Lower lobe of right lung (tissue), 2 donors: ENCODE measurements around the gene IQCN. TPM values are rescaled to one million over a fixed set of nuclear protein-coding genes. Genes with fewer than 3 reads are reported as not detected.

ENCODE experiments used
- ATAC-seq, 2 donors: fragments of 200-7000 bp; cut with Tn5 transposase; one replicate each; pipeline ENCODE4 v1.9.1; 2020 to 2022; ENCODE audit warnings: mild to moderate bottlenecking in 2 of 2, moderate library complexity in 2 of 2
- DNase-seq: peaks from one replicate; pipeline ENCODE4 v3.0.0-alpha.2; 2020
- H3K27ac ChIP-seq: fragments of 200-600 bp; one replicate; pipeline ENCODE4 v1.8.0; 2022
- H3K27me3 ChIP-seq: fragments of 200-600 bp; one replicate; pipeline ENCODE4 v1.8.0; 2022; ENCODE audit warnings: low read depth
- H3K36me3 ChIP-seq: fragments of 200-600 bp; one replicate; pipeline ENCODE4 v1.8.0; 2022; ENCODE audit warnings: mild to moderate bottlenecking
- H3K4me1 ChIP-seq: fragments of 200-600 bp; one replicate; pipeline ENCODE4 v1.8.0; 2022
- H3K4me3 ChIP-seq: fragments of 200-600 bp; one replicate; pipeline ENCODE4 v1.8.0; 2022; ENCODE audit warnings: mild to moderate bottlenecking
- H3K9me3 ChIP-seq: fragments of 200-600 bp; one replicate; pipeline ENCODE4 v1.8.0; 2022
- CTCF ChIP-seq: fragments of 200-600 bp; IDR thresholded peaks from one replicate; pipeline ENCODE4 v1.8.0; 2022; ENCODE audit warnings: antibody characterized with exemption, mild to moderate bottlenecking
- intact Hi-C: fragments of 100-400 bp; cut with DNase I; formaldehyde crosslinking; loops from one replicate; pipeline ENCODE4 v1.11.0; 2022
- total RNA-seq: library from RNA; stranded (reverse); fragmentation: NEBNext Ultra II Directional; extraction: Animal tissue kit (Norgen Biotek cat#: 25700); gene quantifications from one replicate; pipeline ENCODE4 v1.2.1, GENCODE V29; 2021
- donor health status: DM: no; HTN: yes; CAD: no; lungs with severe emphysema.

IQCN gene
- total RNA-seq, 1 donor from 2014 or later, result 4.1 TPM

DNA sequence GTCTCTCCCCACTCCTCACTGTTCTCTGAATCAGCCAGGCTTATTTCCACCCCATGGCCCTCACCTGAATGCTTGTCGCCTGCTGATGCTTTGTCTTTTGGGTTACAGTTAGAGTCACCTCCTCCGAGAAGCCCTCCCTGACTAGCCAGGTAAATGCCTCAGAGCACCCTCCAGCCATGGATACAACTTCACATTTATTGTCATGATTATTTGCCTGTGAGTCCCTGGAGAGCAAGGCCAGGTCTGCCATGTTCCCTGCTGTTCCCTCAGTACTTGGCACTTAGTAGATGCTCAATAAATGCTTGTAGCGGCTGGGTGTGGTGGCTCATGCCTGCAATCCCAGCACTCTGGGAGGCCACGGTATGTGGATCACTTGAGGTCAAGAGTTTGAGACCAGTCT, 44.3 kb downstream of the IQCN start:
- intact Hi-C loops, result no loop called here
- H3K27ac ChIP-seq, result no peak overlapping the region
- peaks cover 25% of the 10 kb centered on the region for H3K4me1 ChIP-seq
- no peak for TF ChIP-seq CTCF
- H3K36me3 ChIP-seq, result no peaks in the 10 kb centered on the region
- DNase-seq (no peak), ATAC-seq (no peak)
- no peak overlapping the region for H3K4me3 ChIP-seq
- H3K27me3 ChIP-seq, result peaks cover 55% of the 10 kb centered on the region
- H3K9me3 ChIP-seq, result no peaks in the 10 kb centered on the region

DNA sequence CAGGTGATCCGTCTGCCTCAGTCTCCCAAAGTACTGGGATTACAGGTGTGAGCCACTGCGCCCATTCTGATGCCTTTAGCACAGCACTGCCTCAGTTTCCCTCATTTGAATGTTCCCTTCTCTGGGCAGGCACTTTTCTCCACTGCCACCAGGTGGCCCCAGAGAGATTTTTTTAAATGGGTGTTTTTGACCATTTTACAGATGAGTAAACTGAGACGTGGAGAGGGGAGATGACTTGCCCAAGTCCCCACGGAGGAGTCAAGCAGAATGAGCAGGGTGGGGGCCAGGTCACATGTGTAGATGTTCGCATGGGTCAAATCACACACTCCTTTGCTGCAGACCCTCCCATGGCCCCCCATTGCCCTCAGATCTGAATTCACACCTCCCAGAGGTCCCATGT, 44.8 kb downstream of the IQCN start:
- no peak for ATAC-seq
- Histone ChIP-seq H3K27me3 (peaks cover 58% of the 10 kb centered on the region), H3K9me3 (no peaks in the 10 kb centered on the region), H3K4me3 (no peak overlapping the region), H3K27ac (no peak overlapping the region), H3K36me3 (no peaks in the 10 kb centered on the region), H3K4me1 (peaks cover 29% of the 10 kb centered on the region)
- intact Hi-C loops, result no loop called here
- no peak for DNase-seq
- peak; percentile 46 for TF ChIP-seq CTCF

DNA sequence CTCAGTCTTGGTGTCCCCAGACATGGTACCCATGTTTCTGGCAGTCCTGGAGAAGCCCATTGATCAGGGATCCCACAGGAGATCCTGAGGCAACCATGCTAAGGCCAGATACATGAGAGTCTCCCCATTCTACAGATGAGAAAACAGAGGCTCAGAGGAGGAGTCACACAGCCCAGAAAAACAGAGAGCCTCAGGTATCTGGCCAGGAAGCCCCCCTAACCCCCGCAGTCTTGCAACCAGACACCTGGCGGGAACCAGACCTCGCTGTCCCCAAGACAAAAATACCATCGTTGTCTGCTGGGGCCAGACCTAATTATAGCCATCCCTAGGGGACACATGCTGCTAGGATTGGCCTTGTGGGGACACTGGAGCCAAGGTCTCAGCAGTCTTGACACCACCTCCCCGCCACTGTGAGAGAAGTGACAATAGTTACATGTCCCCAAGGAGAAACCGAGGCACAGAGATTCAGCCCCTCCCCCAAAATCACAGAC, 46.4 kb downstream of the IQCN start:
- Histone ChIP-seq H3K36me3 (no peaks in the 10 kb centered on the region), H3K9me3 (no peaks in the 10 kb centered on the region), H3K4me3 (no peak overlapping the region), H3K27ac (no peak overlapping the region), H3K27me3 (peaks cover 43% of the 10 kb centered on the region), H3K4me1 (peaks cover 35% of the 10 kb centered on the region)
- DNase-seq (no peak), ATAC-seq (no peak)
- intact Hi-C loops, result no loop called here
- no peak for TF ChIP-seq CTCF

GRCh38 chr19:18226956-18227780, 47.1 kb downstream of the IQCN start:
- H3K9me3 ChIP-seq, result no peaks in the 10 kb centered on the region
- DNase-seq (no peak), ATAC-seq (no peak)
- H3K4me3 ChIP-seq, result no peak overlapping the region
- H3K27me3 ChIP-seq, result peaks cover 42% of the 10 kb centered on the region
- no peaks in the 10 kb centered on the region for H3K36me3 ChIP-seq
- peaks cover 35% of the 10 kb centered on the region for H3K4me1 ChIP-seq
- intact Hi-C loops, result no loop called here
- no peak for TF ChIP-seq CTCF
- no peak overlapping the region for H3K27ac ChIP-seq

- Histone ChIP-seq H3K4me1 (peaks cover 25% of the 10 kb centered on the region), H3K27ac (no peak within 1 kb of the TSS), H3K27me3 (peaks cover 34% of the 10 kb centered on the region), H3K36me3 (no peaks in the 10 kb centered on the region), H3K9me3 (no peaks in the 10 kb centered on the region), H3K4me3 (no peak within 1 kb of the TSS)
- intact Hi-C loops, result no loop called here
- DNase-seq (no peak), ATAC-seq (no peak)
- TF ChIP-seq CTCF, result no peak
Observed at GRCh38 chr19:18225702-18226468, 48.4 kb downstream of the IQCN start, which contains the start of gene PDE4C. TSS of gene PDE4C (minus strand) at chr19:18226438. CDS start at chr19:18226415, 23 bp downstream.
